Smooth muscle cell (in vitro differentiated cells): ENCODE data around the gene RASA1. TPM values are rescaled to one million over a fixed set of nuclear protein-coding genes. Genes with fewer than 3 reads are reported as not detected.
"Not testable (repeated sequence)": the region's sequence is repeated elsewhere in the genome, so short reads cannot be mapped to it uniquely, and the experiment has no call there.

Source experiments
- DNase-seq: peaks from one replicate; lab custom pipeline; 2025; ENCODE audit not compliant: unreplicated experiment; lab: John Stamatoyannopoulos, UW
- H2AFZ ChIP-seq: fragments of 200-600 bp; sonication (generic); 2 replicates; pipeline ENCODE4 v1.6.0; 2016; ENCODE audit warnings: antibody characterized with exemption, low read depth, mild to moderate bottlenecking
- H3F3A ChIP-seq: fragments of 200-600 bp; sonication (generic); 2 replicates; pipeline ENCODE4 v1.6.0; 2017; ENCODE audit warnings: antibody characterized with exemption, low read depth
- H3K27ac ChIP-seq: fragments of 200-600 bp; sonication (generic); 2 replicates; pipeline ENCODE4 v1.5.1; 2016; ENCODE audit warnings: low read depth, mild to moderate bottlenecking
- H3K27me3 ChIP-seq: fragments of 200-600 bp; sonication (generic); 2 replicates; pipeline ENCODE4 v1.6.1; 2016; ENCODE audit warnings: low read depth, mild to moderate bottlenecking
- H3K36me3 ChIP-seq: fragments of 200-600 bp; sonication (generic); 2 replicates; pipeline ENCODE4 v1.5.1; 2016; ENCODE audit warnings: low read depth
- H3K4me1 ChIP-seq: fragments of 200-600 bp; sonication (generic); 2 replicates; pipeline ENCODE4 v1.5.1; 2016; ENCODE audit warnings: low read depth
- H3K4me2 ChIP-seq: fragments of 200-600 bp; sonication (generic); 2 replicates; pipeline ENCODE4 v1.6.0; 2016; ENCODE audit warnings: mild to moderate bottlenecking
- H3K4me3 ChIP-seq: fragments of 200-600 bp; sonication (generic); 2 replicates; pipeline ENCODE4 v1.5.1; 2016; ENCODE audit warnings: mild to moderate bottlenecking
- H3K79me2 ChIP-seq: fragments of 200-600 bp; sonication (generic); 2 replicates; pipeline ENCODE4 v1.6.0; 2016; ENCODE audit warnings: low read depth, mild to moderate bottlenecking
- H3K9ac ChIP-seq: fragments of 200-600 bp; sonication (generic); 2 replicates; pipeline ENCODE4 v1.6.0; 2016; ENCODE audit warnings: low read depth
- H3K9me3 ChIP-seq: fragments of 200-600 bp; sonication (generic); replicated peaks from 2 replicates; pipeline ENCODE4 v1.5.1; 2016; ENCODE audit warnings: low read depth
- H4K20me1 ChIP-seq: fragments of 200-600 bp; sonication (generic); 2 replicates; pipeline ENCODE4 v1.6.0; 2016; ENCODE audit warnings: low read depth
- WGBS: methylation state at CpG from one replicate; pipeline ENCODE4 v1.1.7; 2016; ENCODE audit warnings: low lambda C conversion rate; 5-methylcytosine and 5-hydroxymethylcytosine counted together
- polyA plus RNA-seq: library from polyadenylated mRNA; unstranded; fragments of >200 nt; fragmentation: Nextera tagmentation; extraction: Ambion mirVana; gene quantifications from 2 replicates; pipeline ENCODE4 v1.2.1, GENCODE V29; 2016
- total RNA-seq: library from RNA; depleted of rRNA; stranded (reverse); fragments of >200 nt; gene quantifications from 2 replicates; pipeline ENCODE4 v1.2.3, GENCODE V29; 2014
- TF ChIP-seq, protein P1 (sequence below): fragments of 200-600 bp; sonication (generic); IDR thresholded peaks from 2 replicates; pipeline ENCODE4 v1.5.1; 2017; ENCODE audit warnings: borderline replicate concordance, mild to moderate bottlenecking, antibody characterized with exemption; ENCODE audit not compliant: insufficient read depth, poor library complexity, severe bottlenecking

RASA1 gene
- total and polyA plus RNA-seq, 2 experiments from 2014 or later: 28.9 to 59.6 TPM

DNA sequence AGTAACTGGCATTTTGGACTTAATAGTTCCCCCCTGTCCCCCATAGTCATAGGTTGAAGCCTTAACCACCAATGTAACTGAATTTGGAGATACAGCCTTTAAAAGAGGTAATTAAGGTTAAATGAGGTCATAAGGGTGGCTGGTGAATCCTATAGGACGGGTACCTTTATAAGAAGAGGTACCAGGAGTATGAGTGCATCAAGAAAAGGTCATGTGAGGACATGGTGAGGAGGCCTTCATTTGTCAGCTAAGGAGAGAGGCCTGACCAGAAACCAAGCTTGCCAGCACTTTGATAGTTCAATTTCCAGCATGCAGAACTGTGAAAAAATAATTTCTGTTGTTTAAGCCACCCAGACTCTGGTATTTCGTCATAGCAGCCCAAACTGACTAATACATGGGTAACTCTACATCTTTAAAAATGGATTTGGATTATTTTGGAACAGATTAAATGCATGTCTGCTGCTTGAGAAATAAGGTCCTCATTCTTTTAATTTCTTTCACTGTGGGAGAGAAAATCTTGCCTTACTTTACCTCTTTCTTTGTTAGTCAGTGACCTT, 9.7 kb downstream of the RASA1 start:
- no peak overlapping the region for H3K27ac ChIP-seq
- H3F3A ChIP-seq: no peaks in the 10 kb centered on the region
- TF ChIP-seq, protein P1, sequence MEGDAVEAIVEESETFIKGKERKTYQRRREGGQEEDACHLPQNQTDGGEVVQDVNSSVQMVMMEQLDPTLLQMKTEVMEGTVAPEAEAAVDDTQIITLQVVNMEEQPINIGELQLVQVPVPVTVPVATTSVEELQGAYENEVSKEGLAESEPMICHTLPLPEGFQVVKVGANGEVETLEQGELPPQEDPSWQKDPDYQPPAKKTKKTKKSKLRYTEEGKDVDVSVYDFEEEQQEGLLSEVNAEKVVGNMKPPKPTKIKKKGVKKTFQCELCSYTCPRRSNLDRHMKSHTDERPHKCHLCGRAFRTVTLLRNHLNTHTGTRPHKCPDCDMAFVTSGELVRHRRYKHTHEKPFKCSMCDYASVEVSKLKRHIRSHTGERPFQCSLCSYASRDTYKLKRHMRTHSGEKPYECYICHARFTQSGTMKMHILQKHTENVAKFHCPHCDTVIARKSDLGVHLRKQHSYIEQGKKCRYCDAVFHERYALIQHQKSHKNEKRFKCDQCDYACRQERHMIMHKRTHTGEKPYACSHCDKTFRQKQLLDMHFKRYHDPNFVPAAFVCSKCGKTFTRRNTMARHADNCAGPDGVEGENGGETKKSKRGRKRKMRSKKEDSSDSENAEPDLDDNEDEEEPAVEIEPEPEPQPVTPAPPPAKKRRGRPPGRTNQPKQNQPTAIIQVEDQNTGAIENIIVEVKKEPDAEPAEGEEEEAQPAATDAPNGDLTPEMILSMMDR: no peak
- peaks cover 99% of the 10 kb centered on the region for H3K79me2 ChIP-seq
- H3K4me2 ChIP-seq: no peak overlapping the region
- H3K4me3 ChIP-seq: no peak overlapping the region
- H3K4me1 ChIP-seq: no peaks in the 10 kb centered on the region
- H4K20me1 ChIP-seq: peaks cover 90% of the 10 kb centered on the region
- no peaks in the 10 kb centered on the region for H3K36me3 ChIP-seq
- WGBS: 91% methylated on average over 2 of the region's 2 CpGs
- no peak overlapping the region for H3K9ac ChIP-seq
- DNase-seq: no peak
- no peaks in the 10 kb centered on the region for H3K27me3 ChIP-seq
- H2AFZ ChIP-seq: no peak overlapping the region
- H3K9me3 ChIP-seq: no peaks in the 10 kb centered on the region

DNA sequence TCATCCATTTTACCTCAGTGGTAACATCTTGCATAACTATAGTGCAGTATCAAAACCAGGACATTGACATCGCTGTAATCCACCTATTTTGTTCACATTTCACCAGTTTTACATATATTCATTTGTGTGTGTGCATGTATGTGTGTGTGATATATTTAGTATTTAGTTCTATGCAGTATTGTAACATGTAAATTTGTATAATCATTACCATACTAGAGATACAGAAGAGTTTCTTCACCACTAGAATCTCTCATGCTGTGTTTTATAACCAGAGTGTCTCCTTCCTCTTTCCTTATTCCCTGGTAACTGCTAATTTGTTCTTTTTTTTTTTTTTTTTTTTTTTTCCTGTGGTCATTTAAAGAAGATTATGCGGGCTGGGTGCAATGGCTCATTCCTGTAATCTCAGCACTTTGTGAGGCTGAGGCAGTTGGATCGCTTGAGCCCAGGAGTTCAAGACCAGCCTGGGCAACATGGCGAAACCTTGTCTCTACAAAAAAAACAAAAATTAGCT, 11.0 kb downstream of the RASA1 start:
- Histone ChIP-seq H3K27me3 (no peaks in the 10 kb centered on the region), H3K36me3 (no peaks in the 10 kb centered on the region), H3K9ac (no peak overlapping the region), H3K4me2 (no peak overlapping the region), H2AFZ (no peak overlapping the region), H3K9me3 (no peaks in the 10 kb centered on the region), H3K27ac (no peak overlapping the region), H3K4me3 (no peak overlapping the region), H4K20me1 (peaks cover 96% of the 10 kb centered on the region), H3K4me1 (no peaks in the 10 kb centered on the region), H3F3A (no peaks in the 10 kb centered on the region), H3K79me2 (peaks cover 99% of the 10 kb centered on the region)
- WGBS: 97% methylated on average over 4 of the region's 4 CpGs
- no peak for DNase-seq
- TF ChIP-seq, protein P1: no peak

DNA sequence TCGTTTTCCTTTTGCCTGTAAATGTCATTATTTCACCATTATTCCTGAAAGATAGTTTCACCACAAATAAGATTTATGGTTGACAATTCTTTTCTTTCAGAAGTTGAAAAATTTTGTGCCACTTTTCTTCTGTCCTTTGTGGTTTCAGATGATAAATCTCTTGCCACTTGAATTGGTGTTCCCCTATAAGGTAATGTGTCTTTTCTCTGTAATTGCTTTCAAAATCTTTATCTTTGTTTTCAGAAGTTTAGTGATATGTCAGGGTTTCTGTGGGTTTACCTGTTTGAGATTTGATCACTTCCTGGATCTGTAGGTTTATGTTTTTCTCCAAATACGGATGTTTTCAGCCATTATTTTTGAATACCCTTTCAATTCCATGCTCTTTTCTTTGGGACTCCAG, 14.6 kb downstream of the RASA1 start:
- Histone ChIP-seq H3K27me3 (no peaks in the 10 kb centered on the region), H3K79me2 (peaks cover 97% of the 10 kb centered on the region), H3K36me3 (no peaks in the 10 kb centered on the region), H3F3A (no peaks in the 10 kb centered on the region), H3K9me3 (no peaks in the 10 kb centered on the region), H2AFZ (no peak overlapping the region), H3K4me2 (no peak overlapping the region), H3K9ac (no peak overlapping the region), H4K20me1 (peaks cover 99% of the 10 kb centered on the region), H3K4me3 (no peak overlapping the region), H3K4me1 (no peaks in the 10 kb centered on the region), H3K27ac (no peak overlapping the region)
- TF ChIP-seq, protein P1: no peak
- 83% methylated on average over 2 of the region's 2 CpGs for WGBS
- no peak for DNase-seq

DNA sequence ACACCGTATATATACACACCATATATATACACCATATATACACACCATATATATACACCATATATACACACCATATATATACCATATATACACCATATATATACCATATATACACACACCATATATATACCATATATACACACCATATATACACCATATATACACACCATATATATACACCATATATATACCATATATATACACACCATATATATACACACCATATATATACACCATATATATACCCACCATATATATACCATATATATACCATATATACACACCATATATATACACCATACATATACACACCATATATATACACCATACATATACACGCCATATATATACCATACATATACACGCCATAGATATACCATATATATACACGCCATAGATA, 19.6 kb downstream of the RASA1 start:
- H3K27me3 ChIP-seq, H3K9me3 ChIP-seq, DNase-seq, H3K4me2 ChIP-seq, H3F3A ChIP-seq, H3K27ac ChIP-seq, H3K4me1 ChIP-seq, H3K9ac ChIP-seq, H3K4me3 ChIP-seq, H2AFZ ChIP-seq, H3K36me3 ChIP-seq: not testable (repeated sequence)
- WGBS: 100% methylated on average over 4 of the region's 4 CpGs
- Histone ChIP-seq H4K20me1 (peaks cover 87% of the 10 kb centered on the region), H3K79me2 (peaks cover 95% of the 10 kb centered on the region)
